H1 (cell line): ENCODE measurements around the gene ZBTB44. TPM values are rescaled to one million over a fixed set of nuclear protein-coding genes. Genes with fewer than 3 reads are reported as not detected.

Experiments used
- CTCF ChIA-PET: fragments of 300-600 bp; sonication (Branson Sonifier 250); formaldehyde crosslinking; loops from one replicate; lab custom pipeline; 2021; ENCODE audit not compliant: partially characterized antibody; lab: Charles Lee
- POLR2A ChIA-PET: fragments of 300-600 bp; sonication (Branson Sonifier 250); formaldehyde crosslinking; loops from one replicate; lab custom pipeline; 2021; ENCODE audit warnings: inconsistent platforms; ENCODE audit not compliant: partially characterized antibody; lab: Charles Lee
- DNase-seq, 2 experiments: peaks; one replicate each; pipeline versions ENCODE4 v3.0.0 to v3.0.0-alpha.2; 2010 to 2022; ENCODE audit warnings: low spot score in 2 of 2, low read depth in 1 of 2, mixed read lengths in 1 of 2
- FAIRE-seq: peaks from 2 replicates; lab custom pipeline; 2011; peaks lifted over from hg19 to GRCh38; lab: Jason Lieb, UNC
- H2AFZ ChIP-seq: 2 replicates; pipeline ENCODE4 v1.8.1; 2012; ENCODE audit warnings: low read length, inconsistent platforms
- H2AK5ac ChIP-seq: 2 replicates; pipeline ENCODE4 v1.6.1; 2013; ENCODE audit warnings: low read depth, low read length
- H2BK120ac ChIP-seq: replicated peaks from 2 replicates; pipeline ENCODE3; 2013; ENCODE audit warnings: low read depth, low read length, inconsistent platforms
- H2BK12ac ChIP-seq: 2 replicates; pipeline ENCODE4 v1.6.1; 2013; ENCODE audit warnings: low read depth, low read length
- H2BK15ac ChIP-seq: 2 replicates; pipeline ENCODE4 v1.6.1; 2013; ENCODE audit warnings: low read length
- H2BK20ac ChIP-seq: 2 replicates; pipeline ENCODE4 v1.6.1; 2013; ENCODE audit warnings: low read length
- H2BK5ac ChIP-seq: 2 replicates; pipeline ENCODE4 v1.6.1; 2013; ENCODE audit warnings: low read depth, low read length
- H3K14ac ChIP-seq: 2 replicates; pipeline ENCODE4 v1.6.1; 2013; ENCODE audit warnings: inconsistent platforms; ENCODE audit not compliant: insufficient read length
- H3K18ac ChIP-seq: 2 replicates; pipeline ENCODE4 v1.6.1; 2013; ENCODE audit warnings: low read length; ENCODE audit errors: extremely low read depth
- H3K23ac ChIP-seq: 2 replicates; pipeline ENCODE4 v1.6.1; 2013; ENCODE audit warnings: inconsistent platforms; ENCODE audit not compliant: insufficient read length
- H3K23me2 ChIP-seq: 2 replicates; pipeline ENCODE4 v1.6.1; 2013; ENCODE audit warnings: low read depth, low read length
- H3K27ac ChIP-seq: 2 replicates; pipeline ENCODE4 v1.6.1; 2011; ENCODE audit warnings: low read depth, low read length, inconsistent platforms
- H3K27me3 ChIP-seq, 4 experiments: replicated peaks in 1 of 4; 1 replicate in 1 of 4; 2 replicates in 3 of 4; pipeline versions ENCODE4 v1.6.1 to v1.8.1; 2011 to 2013; ENCODE audit warnings: low read length in 3 of 4, mild to moderate bottlenecking in 3 of 4, inconsistent platforms in 2 of 4, mixed read lengths in 2 of 4, moderate library complexity in 1 of 4; ENCODE audit not compliant: control insufficient read depth in 3 of 4, insufficient read depth in 3 of 4; ENCODE audit errors: extremely low read depth in 1 of 4
- H3K36me3 ChIP-seq, 4 experiments: 2 replicates each; pipeline versions ENCODE4 v1.6.1 to v1.8.1; 2011 to 2013; ENCODE audit warnings: mild to moderate bottlenecking in 4 of 4, low read length in 3 of 4, moderate library complexity in 2 of 4, control low read depth in 1 of 4, inconsistent platforms in 1 of 4; ENCODE audit not compliant: insufficient read depth in 4 of 4, control insufficient read depth in 2 of 4
- H3K4ac ChIP-seq: replicated peaks from 2 replicates; pipeline ENCODE3; 2013; ENCODE audit warnings: low read length, low read depth, mixed read lengths, inconsistent platforms; ENCODE audit not compliant: insufficient read length
- H3K4me1 ChIP-seq, 4 experiments: replicated peaks in 1 of 4; 1 replicate in 1 of 4; 2 replicates in 3 of 4; pipeline versions ENCODE4 v1.6.1 to v1.8.1; 2011 to 2013; ENCODE audit warnings: low read length in 3 of 4, inconsistent platforms in 2 of 4, mixed read lengths in 1 of 4; ENCODE audit not compliant: insufficient read depth in 4 of 4, control insufficient read depth in 3 of 4
- H3K4me2 ChIP-seq, 2 experiments: 2 replicates each; pipeline versions ENCODE4 v1.6.1 to v1.8.1; 2011 to 2013; ENCODE audit warnings: low read depth in 2 of 2, low read length in 2 of 2, control low read depth in 1 of 2, inconsistent platforms in 1 of 2, mild to moderate bottlenecking in 1 of 2; ENCODE audit not compliant: insufficient read depth in 1 of 2
- H3K4me3 ChIP-seq, 4 experiments: fragments of 200-600, 300-600 bp in 1 of 4; sonication (generic), shearing (Covaris generic), sonication (Bioruptor Twin) in 1 of 4; 2 replicates each; pipeline versions ENCODE4 v1.5.1 to v1.8.1; 2011 to 2016; ENCODE audit warnings: low read length in 4 of 4, low read depth in 3 of 4, control low read depth in 2 of 4, inconsistent platforms in 2 of 4, mild to moderate bottlenecking in 2 of 4, mixed read lengths in 1 of 4, moderate library complexity in 1 of 4; ENCODE audit not compliant: insufficient read depth in 2 of 4; ENCODE audit errors: extremely low read depth in 1 of 4
- H3K56ac ChIP-seq: replicated peaks from 2 replicates; pipeline ENCODE3; 2013; ENCODE audit warnings: low read depth, mild to moderate bottlenecking, mixed read lengths, low read length, inconsistent platforms; ENCODE audit not compliant: insufficient read length
- H3K79me1 ChIP-seq: 2 replicates; pipeline ENCODE4 v1.6.1; 2013; ENCODE audit warnings: low read depth, low read length, control low read depth
- H3K79me2 ChIP-seq, 2 experiments: 2 replicates each; pipeline versions ENCODE4 v1.6.1 to v1.8.1; 2012 to 2013; ENCODE audit warnings: low read length in 2 of 2, mild to moderate bottlenecking in 2 of 2, inconsistent platforms in 1 of 2; ENCODE audit not compliant: insufficient read depth in 2 of 2, control insufficient read depth in 1 of 2
- H3K9ac ChIP-seq, 4 experiments: replicated peaks in 1 of 4; 1 replicate in 1 of 4; 2 replicates in 3 of 4; pipeline versions ENCODE4 v1.6.1 to v1.8.1; 2011 to 2013; ENCODE audit warnings: low read depth in 3 of 4, low read length in 3 of 4, control low read depth in 2 of 4, mild to moderate bottlenecking in 2 of 4, moderate library complexity in 2 of 4, inconsistent platforms in 1 of 4; ENCODE audit errors: extremely low read depth in 1 of 4
- H3K9me3 ChIP-seq, 2 experiments: 2 replicates each; pipeline versions ENCODE4 v1.6.1 to v1.8.1; 2012 to 2013; ENCODE audit warnings: mild to moderate bottlenecking in 2 of 2, moderate library complexity in 2 of 2, control low read depth in 1 of 2, inconsistent platforms in 1 of 2, low read depth in 1 of 2, low read length in 1 of 2, mixed read lengths in 1 of 2; ENCODE audit not compliant: insufficient read depth in 2 of 2
- H4K20me1 ChIP-seq, 2 experiments: replicated peaks in 1 of 2; 2 replicates each; pipeline versions ENCODE3 to v1.8.1; 2011 to 2013; ENCODE audit warnings: inconsistent platforms in 2 of 2, low read length in 2 of 2, mild to moderate bottlenecking in 1 of 2; ENCODE audit not compliant: insufficient read depth in 2 of 2, control insufficient read depth in 1 of 2
- H4K5ac ChIP-seq: 2 replicates; pipeline ENCODE4 v1.6.1; 2013; ENCODE audit warnings: low read length, low read depth, mixed read lengths, inconsistent platforms; ENCODE audit not compliant: insufficient read length
- H4K8ac ChIP-seq: 2 replicates; pipeline ENCODE4 v1.8.0; 2013; ENCODE audit warnings: mild to moderate bottlenecking, moderate library complexity, low read length, inconsistent platforms; ENCODE audit not compliant: insufficient read depth; ENCODE audit errors: extremely low read depth
- H4K91ac ChIP-seq: replicated peaks from 2 replicates; pipeline ENCODE3; 2013; ENCODE audit warnings: low read length, mixed read lengths, inconsistent platforms; ENCODE audit not compliant: insufficient read length
- BCL11A ChIP-seq, 2 experiments: IDR thresholded peaks; one replicate each; pipeline ENCODE4 v1.6.1; 2011; ENCODE audit warnings: low read depth in 2 of 2, low read length in 2 of 2, mild to moderate bottlenecking in 2 of 2
- CBX8 ChIP-seq: fragments of 300-800, 300-1000 bp; sonication (generic); IDR thresholded peaks from 2 replicates; pipeline ENCODE4 v1.7.1; 2016; ENCODE audit warnings: low read depth, low read length, borderline replicate concordance
- CHD1 ChIP-seq: IDR thresholded peaks from 2 replicates; pipeline ENCODE4 v1.6.1; 2012; ENCODE audit warnings: low read depth, low read length, improper control_type of control experiment
- CTBP2 ChIP-seq: IDR thresholded peaks from 2 replicates; pipeline ENCODE4 v1.7.0; 2011; ENCODE audit warnings: borderline replicate concordance, mild to moderate bottlenecking, moderate library complexity, mixed read lengths, low read length; ENCODE audit not compliant: insufficient read depth, insufficient read length
- NANOG ChIP-seq: IDR thresholded peaks from 2 replicates; pipeline ENCODE4 v1.6.1; 2011; ENCODE audit warnings: low read length, low read depth, mild to moderate bottlenecking, inconsistent platforms; ENCODE audit not compliant: insufficient read depth, poor library complexity, severe bottlenecking
- NRF1 ChIP-seq: IDR thresholded peaks from 2 replicates; pipeline ENCODE4 v1.6.1; 2011; ENCODE audit warnings: mild to moderate bottlenecking, low read depth, low read length, improper control_type of control experiment
- POLR2AphosphoS5 ChIP-seq: IDR thresholded peaks from 2 replicates; pipeline ENCODE4 v1.6.1; 2011; ENCODE audit warnings: low read depth, low read length
- SIX5 ChIP-seq: IDR thresholded peaks from 2 replicates; pipeline ENCODE4 v1.6.1; 2011; ENCODE audit warnings: mild to moderate bottlenecking, low read depth, low read length
- SP1 ChIP-seq: IDR thresholded peaks from 2 replicates; pipeline ENCODE4 v1.6.1; 2011; ENCODE audit warnings: low read depth, low read length
- SUZ12 ChIP-seq: fragments of 200-600 bp; sonication (generic); IDR thresholded peaks from 2 replicates; pipeline ENCODE4 v1.6.1; 2012; ENCODE audit warnings: mild to moderate bottlenecking, inconsistent platforms, low read length, moderate library complexity, mixed read lengths
- TAF7 ChIP-seq: optimal IDR thresholded peaks from 2 replicates; pipeline ENCODE3; 2011; ENCODE audit warnings: low read depth, mild to moderate bottlenecking, inconsistent platforms, low read length, moderate library complexity, borderline replicate concordance
- TBP ChIP-seq: IDR thresholded peaks from 2 replicates; pipeline ENCODE4 v1.6.1; 2011; ENCODE audit warnings: low read depth, low read length, improper control_type of control experiment
- ZNF274 ChIP-seq: IDR thresholded peaks from 2 replicates; pipeline ENCODE4 v1.7.0; 2012; ENCODE audit warnings: low read length, borderline replicate concordance; ENCODE audit errors: extremely low read depth
- WGBS, 2 experiments: shearing (Covaris generic) in 1 of 2; methylation state at CpG; one replicate each; pipeline versions ENCODE4 v1.1.6 to v1.1.7; 2013 to 2015; ENCODE audit warnings: low lambda C conversion rate in 2 of 2, mixed read lengths in 2 of 2, inconsistent platforms in 1 of 2, low coverage in 1 of 2, missing lambda C conversion rate in 1 of 2; ENCODE audit not compliant: insufficient replicate concordance in 2 of 2, insufficient coverage in 1 of 2, insufficient read length in 1 of 2; ENCODE audit errors: extremely low coverage in 1 of 2, missing lambda C conversion rate in 1 of 2; 5-methylcytosine and 5-hydroxymethylcytosine counted together
- polyA plus RNA-seq, 7 experiments: library from polyadenylated mRNA; depleted of rRNA in 3 of 7; stranded (reverse) in 5 of 7; unstranded in 2 of 7; fragments of >200 nt in 5 of 7; fragments of 200-250 nt in 2 of 7; gene quantifications; 1 replicate in 5 of 7; 2 replicates in 1 of 7; 4 replicates in 1 of 7; pipeline versions ENCODE4 v1.2.1 to v1.2.3, GENCODE V29; 2011 to 2013; ENCODE audit warnings: missing spikeins in 2 of 7, mixed read lengths in 2 of 7
- total RNA-seq: library from RNA; stranded (reverse); fragmentation: NEBNext Ultra II Directional; extraction: Animal tissue kit (Norgen Biotek cat#: 25700); gene quantifications from 2 replicates; pipeline ENCODE4 v1.2.1, GENCODE V29; 2021
- TF ChIP-seq, protein P1 (sequence below): IDR thresholded peaks from 2 replicates; pipeline ENCODE4 v1.6.1; 2012; ENCODE audit warnings: inconsistent platforms

Gene ZBTB44
- total and polyA plus RNA-seq, 2 of the 8 experiments (the other 6 are each of a cell fraction or from before 2014, with no cell fraction given), result 37.2 to 158 TPM

- no peak overlapping the region for H3K9ac ChIP-seq
- no peak overlapping the region for H2BK15ac ChIP-seq
- H4K5ac ChIP-seq, result no peak overlapping the region
- no peaks in the 10 kb centered on the region for H3K79me2 ChIP-seq
- no peaks in the 10 kb centered on the region for H4K20me1 ChIP-seq
- DNase-seq (no peak), FAIRE-seq (no peak)
- H3K23ac ChIP-seq, result no peak overlapping the region
- H3K9me3 ChIP-seq, result peaks cover 0 to 6% of the 10 kb centered on the region in 2 experiments; a peak in 1 of 4 replicates
- H2BK12ac ChIP-seq, result no peak overlapping the region
- no peak overlapping the region for H4K8ac ChIP-seq
- H3K4me1 ChIP-seq, result no peaks in the 10 kb centered on the region
- no peak overlapping the region for H2AFZ ChIP-seq
- H2BK5ac ChIP-seq, result no peak overlapping the region
- no peak overlapping the region for H3K4me2 ChIP-seq
- ChIA-PET CTCF (interaction anchor here (0.5 to 0.7 kb wide), 2 partner anchors 23 to 105 kb away, joined by 3 read pairs; no protein-coding TSS in a partner anchor), POLR2A (interaction anchor here (0.6 kb wide), 1 partner anchor 68 kb away, joined by 4 read pairs; no protein-coding TSS in a partner anchor)
- H3K4ac ChIP-seq, result no peak overlapping the region
- H3K56ac ChIP-seq, result no peak overlapping the region
- no peaks in the 10 kb centered on the region for H3K79me1 ChIP-seq
- H3K14ac ChIP-seq, result no peak overlapping the region
- no peak overlapping the region for H4K91ac ChIP-seq
- WGBS, 2 experiments, result 80% methylated on average over 3 of the region's 3 CpGs; no CpG with 5 or more reads in 1 of the 2 experiments
- no peaks in the 10 kb centered on the region for H3K27me3 ChIP-seq
- no peaks in the 10 kb centered on the region for H3K23me2 ChIP-seq
- H2BK120ac ChIP-seq, result no peak overlapping the region
- no peak overlapping the region for H3K18ac ChIP-seq
- H2AK5ac ChIP-seq, result no peak overlapping the region
- no peak overlapping the region for H3K27ac ChIP-seq
- no peak overlapping the region for H3K4me3 ChIP-seq
- no peaks in the 10 kb centered on the region for H3K36me3 ChIP-seq
- no peak overlapping the region for H2BK20ac ChIP-seq
- TF ChIP-seq CTBP2 (no peak), BCL11A (IDR thresholded peaks at IDR 0.05; ENCODE audit: low read depth in 2 of 2, low read length in 2 of 2) (no peak), ZNF274 (no peak), SIX5 (no peak), TAF7 (no peak), POLR2AphosphoS5 (no peak), NRF1 (no peak), SUZ12 (no peak), CBX8 (no peak), TBP (no peak), CHD1 (no peak), NANOG (no peak), SP1 (no peak)
- TF ChIP-seq, protein P1, sequence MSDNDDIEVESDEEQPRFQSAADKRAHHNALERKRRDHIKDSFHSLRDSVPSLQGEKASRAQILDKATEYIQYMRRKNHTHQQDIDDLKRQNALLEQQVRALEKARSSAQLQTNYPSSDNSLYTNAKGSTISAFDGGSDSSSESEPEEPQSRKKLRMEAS, result no peak
Observed at GRCh38 chr11:130338667-130339066, 23.9 kb upstream of the ZBTB44 start.
